GM21528 (cell line): Measurements from ENCODE around the gene PRKG1.
"Not testable (repeated sequence)": the region's sequence is repeated elsewhere in the genome, so short reads cannot be mapped to it uniquely, and the experiment has no call there.

Experiments used
- ATAC-seq: cut with Tn5 transposase; IDR thresholded peaks from one replicate; pipeline ENCODE4 v1.9.1; 2021; ENCODE audit warnings: mild to moderate bottlenecking, moderate library complexity; ENCODE audit not compliant: unreplicated experiment, low FRiP score

The PRKG1 gene

DNA sequence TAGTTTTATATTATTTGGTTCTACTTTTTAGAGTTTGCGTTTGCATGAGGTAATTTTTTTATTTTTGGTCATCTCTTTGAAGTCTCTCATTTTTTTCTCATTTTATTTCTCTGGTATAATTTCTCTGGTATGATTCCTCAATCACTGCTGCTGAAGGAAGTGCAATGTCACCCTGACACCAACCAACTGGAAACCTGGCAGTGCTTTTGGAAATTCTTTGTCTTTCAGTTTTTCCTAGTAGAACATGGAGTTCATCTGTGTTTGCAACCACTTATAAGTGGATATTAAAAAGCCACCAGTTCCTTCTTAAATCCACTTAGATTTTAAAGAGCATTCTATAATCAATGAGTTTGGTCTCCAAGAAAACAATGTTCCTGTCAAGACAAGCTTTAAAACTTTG lies 291.8 kb downstream of the PRKG1 start:
- ATAC-seq = no peak

DNA sequence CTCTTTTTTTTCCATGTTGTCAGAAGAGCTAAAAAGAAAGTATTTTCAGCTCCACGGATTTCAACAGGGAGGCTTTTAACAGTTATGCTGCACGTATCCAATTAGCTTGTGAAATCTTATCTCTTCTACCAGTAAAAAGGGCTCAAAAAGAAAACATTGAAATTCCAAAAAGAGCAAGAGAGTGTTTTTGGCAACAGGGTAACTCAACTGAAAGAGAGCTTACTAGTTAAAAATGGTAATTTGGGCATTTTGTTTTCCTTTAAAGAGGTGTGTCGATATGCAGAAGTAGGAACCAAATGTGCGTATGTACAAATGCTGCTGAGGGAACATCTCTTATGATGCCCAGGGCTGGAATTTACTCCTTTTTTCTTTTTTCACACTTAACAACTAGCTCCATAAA lies 292.8 kb downstream of the PRKG1 start:
- no peak for ATAC-seq

DNA sequence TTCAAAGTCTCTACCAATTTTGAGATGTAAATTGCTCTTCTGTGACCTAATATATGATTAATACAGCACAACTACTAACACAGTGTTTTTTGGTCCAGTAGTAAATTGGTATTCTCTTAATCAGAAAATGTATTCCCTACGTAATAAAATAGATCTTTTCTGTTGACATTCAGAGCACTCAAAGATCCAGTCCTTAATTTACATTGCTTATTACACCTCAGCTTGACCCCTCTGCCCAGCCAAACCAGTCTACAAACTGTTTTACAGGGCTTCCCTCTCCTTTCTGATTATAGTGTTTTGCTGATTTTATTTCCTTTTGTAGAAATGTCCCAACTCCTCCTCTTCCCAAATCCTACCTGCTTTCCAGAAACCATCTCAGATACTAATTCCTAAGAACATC lies 293.4 kb downstream of the PRKG1 start:
- ATAC-seq = no peak

DNA sequence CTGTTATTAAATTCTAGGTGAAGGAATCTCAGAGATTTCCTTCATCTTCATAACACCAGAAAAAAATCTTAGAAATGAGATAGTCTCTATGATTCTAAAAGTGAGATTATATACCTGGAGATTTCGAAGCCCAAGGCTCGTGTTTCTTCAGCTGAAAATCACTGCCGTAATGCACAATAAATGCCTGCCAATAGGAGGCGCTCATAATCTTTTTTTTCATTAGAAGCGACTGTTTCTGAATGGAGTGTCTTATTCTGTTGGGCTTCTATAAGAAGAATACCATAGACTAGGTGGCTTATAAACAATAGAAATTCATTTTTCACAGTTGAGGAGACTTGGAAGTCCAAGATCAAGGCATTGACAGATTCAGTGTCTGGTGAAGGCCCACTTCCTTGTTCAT lies 294.7 kb downstream of the PRKG1 start:
- ATAC-seq = no peak

DNA sequence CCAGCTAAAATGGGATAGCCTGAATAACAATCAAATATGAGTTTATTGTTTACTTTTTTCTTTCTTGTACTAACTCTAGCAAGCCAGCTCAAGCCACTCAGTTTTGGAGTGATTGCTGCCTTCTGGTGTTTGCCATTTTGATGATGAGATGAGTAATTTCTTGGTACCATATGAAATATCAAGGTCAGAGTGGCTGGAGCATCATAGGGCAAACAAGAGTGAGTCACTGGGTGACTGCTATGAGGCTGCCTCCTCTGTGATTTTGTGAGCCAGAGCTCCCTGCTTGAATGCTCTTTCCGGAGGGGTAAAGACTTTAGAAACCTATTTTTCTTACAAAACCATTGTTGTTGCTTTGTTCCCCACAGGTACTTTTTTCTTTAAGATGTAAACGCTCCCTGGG lies 295.6 kb downstream of the PRKG1 start:
- no peak for ATAC-seq

DNA sequence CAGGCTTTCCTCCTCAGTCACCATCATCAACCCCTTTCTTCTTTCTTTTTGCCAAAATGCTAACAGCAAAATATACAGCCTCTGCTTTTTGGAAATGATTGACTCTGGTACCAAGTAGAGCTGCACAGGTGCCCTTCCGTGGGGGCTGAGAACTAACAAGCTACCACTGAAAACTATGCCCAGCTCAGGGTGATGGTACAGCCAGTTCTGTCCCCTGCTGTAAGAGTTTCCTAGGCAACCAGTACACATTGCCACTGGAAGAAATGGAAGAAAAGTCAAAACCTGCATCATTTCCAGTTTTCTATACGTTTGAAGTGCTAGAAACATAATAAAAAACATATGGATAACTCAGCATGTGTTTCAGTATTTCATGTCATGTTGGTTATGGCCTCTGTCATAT lies 297.5 kb downstream of the PRKG1 start:
- no peak for ATAC-seq

DNA sequence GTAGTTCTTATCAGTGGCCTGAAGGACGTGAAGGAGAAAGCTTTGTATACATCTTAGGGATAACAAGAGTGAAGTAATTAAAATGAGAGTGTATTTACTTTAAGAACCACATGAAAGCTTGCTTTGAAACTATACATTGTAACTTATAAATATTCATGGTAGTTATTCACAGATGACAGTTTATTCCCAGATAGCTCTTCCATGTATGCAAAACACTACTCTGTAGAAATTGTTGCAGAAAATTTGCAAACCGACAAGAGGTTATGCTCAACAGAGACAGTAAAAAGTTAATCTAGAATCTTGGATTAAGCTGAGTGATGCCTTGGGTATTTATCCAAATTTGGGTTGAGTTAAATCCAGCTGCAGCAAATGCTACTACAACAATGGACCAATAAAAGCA lies 301.5 kb downstream of the PRKG1 start:
- ATAC-seq = no peak

DNA sequence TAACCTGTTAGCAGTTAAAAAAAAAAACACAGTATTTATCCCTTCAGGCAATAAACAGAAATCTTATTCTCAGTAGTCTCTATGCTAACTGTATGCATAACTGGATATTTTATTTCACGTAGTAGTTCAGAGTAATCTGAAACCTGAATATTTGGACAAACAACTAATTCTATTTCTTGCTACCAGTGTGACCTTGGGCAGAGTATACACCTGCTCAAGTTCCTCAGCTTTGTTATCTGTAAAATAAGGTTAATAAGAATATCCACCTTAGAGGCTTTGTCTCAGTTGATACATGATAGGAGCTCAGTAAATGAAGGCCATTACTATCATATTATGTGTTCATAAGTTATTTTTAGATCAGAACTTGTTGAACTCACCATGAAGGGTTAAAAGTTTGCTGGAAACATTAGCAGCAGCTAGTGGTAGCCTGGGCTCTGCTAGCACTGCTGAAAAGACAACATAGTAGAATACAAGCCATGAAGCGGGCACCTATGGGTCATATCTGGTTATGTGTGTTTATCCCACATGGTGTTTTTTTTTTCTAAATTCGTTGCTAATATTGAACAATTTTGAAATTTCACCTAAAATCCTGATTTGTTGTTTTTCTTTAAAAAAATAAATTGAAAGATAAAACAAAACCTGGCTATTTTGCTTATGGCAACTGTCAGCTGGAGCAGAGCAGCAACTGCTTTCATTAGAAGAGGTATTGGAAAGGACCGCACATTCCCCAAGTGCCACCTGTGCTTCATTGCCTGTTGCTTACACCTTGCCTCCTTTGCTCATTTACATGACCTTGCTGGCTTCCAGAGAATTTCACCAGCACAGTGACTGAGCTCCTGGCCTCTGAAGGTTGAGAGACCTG lies 303.0 kb downstream of the PRKG1 start:
- no peak for ATAC-seq

DNA sequence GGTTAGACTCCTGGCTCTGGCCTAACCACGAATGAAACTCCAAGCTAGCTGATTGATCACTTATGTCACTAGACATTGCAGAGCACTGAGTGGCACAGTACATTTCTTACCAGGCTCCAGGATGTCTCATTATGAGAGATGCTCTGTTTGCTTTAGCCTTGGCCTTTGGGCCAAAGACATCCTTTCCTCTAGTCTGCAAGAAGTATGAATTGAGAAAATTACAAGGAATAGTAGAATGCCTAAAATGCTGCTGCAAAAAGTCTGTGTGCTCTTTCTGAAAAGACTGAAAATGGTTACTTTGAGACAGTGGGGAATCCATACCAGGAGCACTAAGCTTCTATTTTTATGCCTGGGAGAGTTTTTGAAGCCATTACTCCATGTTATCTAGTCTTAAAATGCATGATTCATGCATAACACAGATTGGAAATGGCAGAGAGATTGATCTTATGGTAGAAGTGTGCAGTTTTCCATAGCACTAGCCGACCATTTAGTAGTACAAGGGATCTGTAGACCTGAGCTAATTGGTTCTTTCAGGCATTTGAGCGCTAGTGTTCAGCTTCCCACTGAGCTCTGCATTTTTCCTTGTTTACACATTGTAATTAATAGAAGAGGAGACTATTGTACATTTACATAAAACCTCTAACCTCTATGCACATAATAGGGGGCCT lies 303.8 kb downstream of the PRKG1 start:
- ATAC-seq = no peak

DNA sequence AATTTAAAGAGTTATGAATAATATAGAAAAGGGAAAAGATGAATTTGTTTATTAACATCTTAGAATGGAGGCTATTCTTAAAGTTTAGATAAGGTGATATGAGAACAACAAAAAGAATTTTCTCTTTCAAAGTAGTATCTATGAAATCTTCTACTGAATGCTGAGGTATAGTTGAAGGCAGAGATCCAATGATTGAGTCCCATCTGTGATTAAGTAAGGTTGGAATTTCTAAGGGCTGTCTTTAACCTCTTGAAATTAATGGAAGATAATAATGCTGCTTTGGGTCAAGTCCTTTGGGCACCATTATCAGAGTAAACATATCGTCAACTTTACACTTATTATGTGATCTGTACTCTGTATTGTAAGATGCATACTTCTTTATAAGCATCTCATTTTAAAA lies 307.9 kb downstream of the PRKG1 start:
- no peak for ATAC-seq

DNA sequence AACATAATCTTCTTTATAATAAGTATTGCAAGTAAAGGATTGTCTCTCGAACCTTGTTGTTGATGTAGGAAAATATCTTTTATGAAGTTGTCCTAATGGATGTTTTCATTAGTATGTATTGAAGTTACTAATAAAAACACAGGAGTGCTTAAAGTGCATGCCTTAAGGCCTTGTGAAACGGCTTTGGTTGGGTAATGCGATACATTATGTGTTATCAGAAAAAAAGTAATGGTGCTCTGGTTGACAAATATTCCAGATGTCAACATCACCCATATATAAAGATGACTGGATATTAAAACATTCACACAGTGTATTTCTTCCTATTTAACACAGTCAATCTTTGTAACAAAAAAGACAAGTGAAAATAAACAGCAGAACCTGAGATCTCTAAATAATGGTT lies 310.7 kb downstream of the PRKG1 start:
- no peak for ATAC-seq

DNA sequence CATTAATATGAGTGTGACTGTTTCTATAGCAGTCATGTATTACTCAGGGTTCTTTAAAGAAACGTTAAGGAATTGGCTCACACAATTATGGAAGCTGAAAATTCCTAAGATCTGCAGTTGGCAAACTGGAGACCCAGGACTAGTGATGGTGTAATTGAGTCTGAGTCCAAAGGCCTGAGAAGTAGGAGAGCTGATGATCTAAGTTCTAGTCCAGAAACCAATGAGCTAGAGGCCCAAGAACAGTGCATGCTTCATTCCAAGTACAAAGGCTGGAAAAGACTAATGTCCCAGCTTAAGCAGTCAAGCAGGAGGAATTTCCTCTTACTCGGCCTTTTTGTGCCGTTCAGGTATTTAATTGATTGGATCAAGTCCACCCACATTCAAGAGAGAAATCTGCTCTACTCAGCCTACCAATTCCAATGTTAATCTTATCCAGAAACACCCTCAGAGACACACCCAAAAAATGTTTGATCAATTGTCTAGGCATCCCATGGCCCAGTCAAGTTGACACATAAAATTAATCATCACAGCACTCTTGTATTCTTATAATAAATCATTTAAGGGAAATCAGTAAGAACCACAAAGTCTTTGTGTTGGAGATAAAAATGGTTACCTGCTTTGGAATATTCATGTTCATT lies 312.1 kb downstream of the PRKG1 start:
- no peak for ATAC-seq

DNA sequence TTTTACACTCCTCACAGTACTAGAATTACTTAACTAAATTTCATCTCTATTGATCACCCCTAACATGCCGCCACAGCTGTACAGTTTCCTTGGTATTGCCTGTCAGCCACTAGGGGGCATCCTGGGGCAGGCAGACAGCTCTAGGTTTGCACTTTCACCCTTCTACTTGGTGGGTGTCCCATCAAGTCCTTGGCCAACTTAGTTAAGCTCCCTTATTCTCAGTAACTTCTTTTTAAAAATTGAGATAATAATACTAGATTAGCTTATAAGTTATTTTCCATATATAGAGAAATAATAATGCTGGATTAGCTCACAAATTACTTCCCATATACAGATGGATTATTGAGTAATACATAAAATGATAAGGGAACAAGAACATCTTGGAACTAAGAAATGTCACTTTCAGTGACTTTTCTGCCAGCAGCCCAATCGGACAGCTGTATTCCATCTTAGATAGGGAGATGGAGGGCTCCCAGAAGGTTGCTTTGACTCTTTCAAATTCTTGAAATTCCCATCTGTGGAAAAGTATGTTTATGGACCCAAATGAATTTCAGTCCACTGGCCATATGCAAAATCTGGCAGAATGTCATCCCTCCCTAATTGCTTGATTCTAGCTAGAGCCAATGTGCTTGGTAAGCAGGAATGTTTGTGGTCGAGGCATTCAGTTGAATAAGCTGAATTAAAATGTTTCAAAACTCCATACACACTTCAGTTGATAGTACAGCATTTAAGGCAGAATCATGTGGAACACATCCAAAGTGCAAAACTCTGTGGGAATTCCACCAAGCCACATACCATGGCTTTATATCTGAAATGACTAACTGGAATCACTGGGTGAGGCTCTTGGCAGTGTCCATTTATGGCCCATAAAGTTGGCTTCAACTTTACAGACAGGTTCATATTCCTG lies 315.4 kb downstream of the PRKG1 start:
- ATAC-seq = peak; percentile 93

DNA sequence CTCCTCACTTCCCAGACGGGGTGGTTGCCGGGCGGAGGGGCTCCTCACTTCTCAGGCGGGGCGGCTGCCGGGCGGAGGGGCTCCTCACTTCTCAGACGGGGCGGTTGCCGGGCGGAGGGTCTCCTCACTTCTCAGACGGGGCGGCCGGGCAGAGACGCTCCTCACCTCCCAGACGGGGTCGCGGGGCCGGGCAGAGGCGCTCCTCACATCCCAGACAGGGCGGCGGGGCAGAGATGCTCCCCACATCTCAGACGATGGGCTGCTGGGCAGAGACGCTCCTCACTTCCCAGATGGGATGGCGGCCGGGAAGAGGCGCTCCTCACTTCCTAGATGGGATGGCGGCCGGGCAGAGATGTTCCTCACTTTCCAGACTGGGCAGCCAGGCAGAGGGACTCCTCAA lies 318.7 kb downstream of the PRKG1 start:
- ATAC-seq = not testable (repeated sequence)

DNA sequence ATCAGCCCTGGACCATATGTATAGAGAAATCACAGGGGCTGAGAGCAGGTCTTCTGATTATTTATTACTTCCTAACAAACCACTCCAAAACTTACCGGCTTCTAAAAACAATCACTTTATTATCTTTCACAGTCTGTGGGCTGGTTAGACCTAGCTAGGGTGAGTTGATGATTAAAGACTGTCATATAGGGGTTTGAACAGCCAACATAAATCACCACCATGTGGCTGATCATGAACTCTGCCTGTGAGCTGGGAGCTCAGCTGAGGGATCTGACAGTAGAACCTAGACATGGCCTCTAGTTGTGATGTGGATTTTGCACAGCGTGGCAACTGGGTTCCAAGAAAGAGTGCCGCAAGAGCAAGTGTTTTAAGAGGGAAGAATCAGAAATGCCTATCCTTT lies 319.8 kb downstream of the PRKG1 start:
- no peak for ATAC-seq

DNA sequence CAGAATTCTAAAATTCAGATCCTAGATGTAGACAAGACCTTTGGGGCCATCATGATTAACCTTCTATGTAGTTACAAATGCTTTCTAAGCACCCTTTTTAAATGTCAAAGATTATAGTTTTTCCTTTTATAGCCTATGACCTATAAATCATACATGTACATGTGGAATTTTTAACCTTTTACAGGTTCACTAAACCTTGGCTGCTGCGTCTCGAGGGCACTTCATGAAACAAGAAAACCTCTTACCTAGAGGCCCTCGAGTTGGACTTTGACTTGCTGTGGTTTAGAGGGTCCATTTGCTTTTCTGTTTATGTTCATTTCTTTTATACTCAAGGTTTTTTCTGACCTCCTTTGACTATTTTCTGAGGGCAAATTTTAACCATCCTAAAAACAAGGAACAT lies 323.0 kb downstream of the PRKG1 start:
- no peak for ATAC-seq

DNA sequence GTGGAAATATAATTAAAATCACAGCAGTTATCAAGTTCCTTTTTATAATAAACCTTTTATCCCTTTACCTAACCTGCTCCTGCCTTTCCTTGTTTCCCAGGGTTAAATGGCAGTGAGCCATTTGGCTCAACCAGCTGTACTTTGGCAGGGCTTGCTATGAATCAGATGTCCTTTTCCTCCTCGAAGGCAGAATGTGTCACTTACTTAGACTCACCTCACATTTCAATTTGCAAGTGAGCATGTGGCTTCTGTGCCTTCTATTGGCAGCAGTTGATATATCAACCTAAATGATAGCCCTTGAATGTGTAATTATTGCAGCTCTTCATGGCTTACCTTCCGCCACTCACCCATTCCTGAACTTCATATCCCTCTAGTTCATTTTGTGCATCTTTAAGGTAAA lies 323.4 kb downstream of the PRKG1 start:
- no peak for ATAC-seq

DNA sequence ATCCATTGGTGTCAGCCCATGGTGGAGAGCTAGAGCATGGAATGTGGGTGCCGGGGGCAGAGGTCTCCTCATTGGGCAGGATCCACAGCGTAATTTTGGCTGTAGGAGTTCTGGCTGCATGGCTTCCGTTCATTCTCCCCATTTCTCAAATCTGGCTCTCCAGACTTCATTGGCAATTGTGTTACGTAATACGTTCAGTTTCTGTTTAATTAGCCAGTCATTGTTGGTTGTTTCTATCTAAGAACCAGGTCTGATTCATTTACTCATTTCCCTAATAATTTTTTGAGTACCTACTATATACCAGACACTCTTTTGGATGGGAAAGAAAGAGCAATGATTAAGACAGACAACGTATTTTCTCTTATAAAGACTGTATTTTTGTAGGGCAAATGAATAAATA lies 325.6 kb downstream of the PRKG1 start:
- ATAC-seq = no peak

DNA sequence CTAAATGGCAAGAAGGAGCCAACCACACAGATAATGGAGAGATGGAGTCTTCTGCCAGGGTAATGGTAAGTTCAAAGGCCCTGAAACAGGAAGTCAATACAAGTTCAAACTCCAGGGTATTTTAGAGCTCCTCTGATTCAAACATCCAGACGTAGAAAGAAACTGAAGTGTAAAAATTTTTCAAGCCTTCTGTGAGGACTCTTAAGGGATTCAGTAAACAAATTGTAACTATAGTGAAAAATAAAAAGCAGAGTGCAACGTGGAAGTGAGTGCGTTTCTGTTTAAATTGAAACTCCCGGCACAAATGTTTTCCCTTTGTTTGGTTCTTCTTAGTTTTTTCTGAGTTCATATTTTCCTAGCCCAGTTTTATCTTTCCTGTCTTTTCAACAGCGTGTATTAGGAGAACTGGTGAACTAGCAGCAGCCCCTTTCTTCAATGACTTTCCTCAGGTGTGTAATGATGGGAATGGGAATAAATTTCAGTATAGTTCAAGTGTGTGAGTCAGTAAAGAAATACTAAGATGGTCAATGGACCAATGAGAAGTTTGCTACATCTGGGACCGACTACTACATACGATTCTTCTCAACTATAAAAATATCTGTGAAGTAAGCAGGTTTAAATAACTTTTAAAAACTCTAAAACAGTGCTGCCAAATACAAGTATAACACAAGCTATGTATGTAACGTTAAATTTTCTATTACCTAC lies 326.3 kb downstream of the PRKG1 start:
- no peak for ATAC-seq

DNA sequence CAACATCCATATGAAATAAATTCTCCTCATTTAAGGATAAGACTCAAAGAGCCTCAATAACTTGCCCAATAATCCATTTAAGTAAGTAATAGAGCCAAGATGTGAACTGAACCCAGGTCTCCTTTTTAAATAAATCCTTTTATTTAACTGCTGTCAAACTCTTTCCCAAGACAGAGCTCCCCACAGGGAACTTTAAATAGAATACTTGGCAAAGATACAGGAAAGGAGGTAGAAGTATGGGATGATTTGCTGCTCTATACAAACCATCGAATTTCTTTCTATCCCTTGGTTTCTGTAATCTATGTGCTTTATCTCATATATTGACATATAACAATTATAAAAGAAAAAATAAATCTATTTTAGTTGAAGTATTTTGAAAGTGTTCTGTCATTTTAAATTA lies 329.2 kb downstream of the PRKG1 start:
- ATAC-seq = no peak
